DND-41 (cell line): ENCODE data around the gene DUSP8.

Source experiments
- EZH2 ChIP-seq: IDR thresholded peaks from 3 replicates; pipeline ENCODE4 v1.6.1; 2012; ENCODE audit warnings: borderline replicate concordance, low read depth, mild to moderate bottlenecking, moderate library complexity, low read length, inconsistent platforms; ENCODE audit not compliant: severe bottlenecking
- TF ChIP-seq, protein P1 (sequence below): IDR thresholded peaks from 2 replicates; pipeline ENCODE4 v1.5.1; 2012; ENCODE audit warnings: borderline replicate concordance, low read length, moderate library complexity, mild to moderate bottlenecking; ENCODE audit not compliant: poor library complexity, severe bottlenecking; ENCODE audit errors: extremely low read depth

DNA sequence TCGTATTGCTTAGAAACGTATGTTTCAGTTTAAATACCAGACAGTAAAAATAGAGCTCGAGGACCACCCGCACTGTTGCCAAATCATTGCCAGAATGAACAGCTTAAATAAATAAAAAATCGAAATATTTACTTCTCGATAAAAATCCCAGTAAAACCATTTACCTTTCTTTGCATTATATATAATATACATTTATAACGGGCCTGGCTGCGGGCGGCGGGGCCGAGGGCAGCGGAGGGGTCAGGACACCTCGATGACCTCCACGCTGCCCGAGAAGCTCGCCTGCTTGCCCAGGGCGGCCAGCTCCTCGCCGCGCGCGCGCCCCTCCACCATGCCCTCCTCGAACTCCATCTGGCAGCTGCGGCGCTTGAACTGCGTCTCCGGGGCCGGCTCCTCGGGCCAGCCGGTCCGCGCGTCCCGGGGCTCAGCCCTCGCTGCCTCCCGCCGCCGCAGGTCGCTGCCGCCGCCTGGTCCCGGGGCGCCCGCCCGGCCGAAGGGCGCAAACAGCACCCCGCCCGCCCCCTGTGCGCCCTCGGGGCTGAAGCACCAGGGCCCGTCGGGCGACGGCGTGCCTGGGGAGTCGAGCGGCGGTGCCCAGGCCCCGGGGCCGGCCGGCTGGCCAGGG lies 15.7 kb downstream of the DUSP8 start:
- TF ChIP-seq, protein P1, sequence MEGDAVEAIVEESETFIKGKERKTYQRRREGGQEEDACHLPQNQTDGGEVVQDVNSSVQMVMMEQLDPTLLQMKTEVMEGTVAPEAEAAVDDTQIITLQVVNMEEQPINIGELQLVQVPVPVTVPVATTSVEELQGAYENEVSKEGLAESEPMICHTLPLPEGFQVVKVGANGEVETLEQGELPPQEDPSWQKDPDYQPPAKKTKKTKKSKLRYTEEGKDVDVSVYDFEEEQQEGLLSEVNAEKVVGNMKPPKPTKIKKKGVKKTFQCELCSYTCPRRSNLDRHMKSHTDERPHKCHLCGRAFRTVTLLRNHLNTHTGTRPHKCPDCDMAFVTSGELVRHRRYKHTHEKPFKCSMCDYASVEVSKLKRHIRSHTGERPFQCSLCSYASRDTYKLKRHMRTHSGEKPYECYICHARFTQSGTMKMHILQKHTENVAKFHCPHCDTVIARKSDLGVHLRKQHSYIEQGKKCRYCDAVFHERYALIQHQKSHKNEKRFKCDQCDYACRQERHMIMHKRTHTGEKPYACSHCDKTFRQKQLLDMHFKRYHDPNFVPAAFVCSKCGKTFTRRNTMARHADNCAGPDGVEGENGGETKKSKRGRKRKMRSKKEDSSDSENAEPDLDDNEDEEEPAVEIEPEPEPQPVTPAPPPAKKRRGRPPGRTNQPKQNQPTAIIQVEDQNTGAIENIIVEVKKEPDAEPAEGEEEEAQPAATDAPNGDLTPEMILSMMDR = no peak
- TF ChIP-seq EZH2 = no peak
